Upper lobe of left lung (tissue), 6 donors: ENCODE data around the gene INSM1. TPM values are rescaled to one million over a fixed set of nuclear protein-coding genes. Genes with fewer than 3 reads are reported as not detected.

Source experiments
- ATAC-seq, 2 donors: fragments of 200-7000 bp; cut with Tn5 transposase; one replicate each; pipeline ENCODE4 v1.9.1; 2022; ENCODE audit warnings: mild to moderate bottlenecking in 2 of 2, moderate library complexity in 2 of 2; ENCODE audit not compliant: low FRiP score in 2 of 2
- DNase-seq, 2 donors: peaks; one replicate each; pipeline ENCODE4 v3.0.0-alpha.2; 2019 to 2020
- H3K27ac ChIP-seq, 4 donors: fragments of 200-600 bp; sonication (generic); one replicate each; pipeline ENCODE4 v1.5.1; 2016 to 2019
- H3K27me3 ChIP-seq, 4 donors: fragments of 200-600 bp; sonication (generic); one replicate each; pipeline ENCODE4 v1.5.1; 2017 to 2019
- H3K36me3 ChIP-seq, 4 donors: fragments of 200-600 bp; sonication (generic); one replicate each; pipeline ENCODE4 v1.5.1; 2016 to 2019
- H3K4me1 ChIP-seq, 4 donors: fragments of 200-600 bp; sonication (generic); one replicate each; pipeline ENCODE4 v1.5.1; 2018 to 2019
- H3K4me3 ChIP-seq, 4 donors: fragments of 200-600 bp; sonication (generic); one replicate each; pipeline ENCODE4 v1.5.1; 2017 to 2019; ENCODE audit warnings: mild to moderate bottlenecking in 2 of 4, moderate library complexity in 1 of 4
- H3K9me3 ChIP-seq, 4 donors: fragments of 200-600 bp; sonication (generic); one replicate each; pipeline ENCODE4 v1.5.1; 2018 to 2019
- CTCF ChIP-seq, 6 experiments: fragments of 450-650 bp in 4 of 6; fragments of 200-600 bp in 2 of 6; sonication (generic) in 2 of 6; IDR thresholded peaks; one replicate each; pipeline ENCODE4 v1.5.1; 2016 to 2019; ENCODE audit warnings: antibody characterized with exemption in 6 of 6
- EP300 ChIP-seq, 4 donors: sonication (generic); formaldehyde crosslinking; IDR thresholded peaks; one replicate each; pipeline ENCODE4 v1.5.1; 2017; ENCODE audit warnings: antibody characterized with exemption in 4 of 4, control low read depth in 2 of 4
- POLR2A ChIP-seq, 4 donors: fragments of 450-650 bp; IDR thresholded peaks; one replicate each; pipeline ENCODE4 v1.5.1; 2016 to 2017; ENCODE audit warnings: antibody characterized with exemption in 4 of 4, mild to moderate bottlenecking in 2 of 4
- POLR2AphosphoS5 ChIP-seq, 2 donors: sonication (generic); formaldehyde crosslinking; IDR thresholded peaks; one replicate each; pipeline ENCODE4 v1.5.1; 2017; ENCODE audit warnings: antibody characterized with exemption in 2 of 2
- WGBS, 2 donors: methylation state at CpG; one replicate each; pipeline ENCODE4 v1.1.5; 2017 to 2018; 5-methylcytosine and 5-hydroxymethylcytosine counted together
- total RNA-seq, 6 donors: library from RNA; depleted of rRNA in 4 of 6; stranded (reverse); fragments of >200 nt in 4 of 6; gene quantifications; one replicate each; pipeline versions ENCODE4 v1.1.0 to v1.2.1, GENCODE V29; 2016 to 2021
- donor health status: DM: no; HTN: no; CAD: no; lungs with moderate emphysema.
- donor health status: DM: no; HTN: yes; CAD: no; lungs with severe emphysema.

The INSM1 gene
- total RNA-seq, 6 donors from 2014 or later = not detected

DNA sequence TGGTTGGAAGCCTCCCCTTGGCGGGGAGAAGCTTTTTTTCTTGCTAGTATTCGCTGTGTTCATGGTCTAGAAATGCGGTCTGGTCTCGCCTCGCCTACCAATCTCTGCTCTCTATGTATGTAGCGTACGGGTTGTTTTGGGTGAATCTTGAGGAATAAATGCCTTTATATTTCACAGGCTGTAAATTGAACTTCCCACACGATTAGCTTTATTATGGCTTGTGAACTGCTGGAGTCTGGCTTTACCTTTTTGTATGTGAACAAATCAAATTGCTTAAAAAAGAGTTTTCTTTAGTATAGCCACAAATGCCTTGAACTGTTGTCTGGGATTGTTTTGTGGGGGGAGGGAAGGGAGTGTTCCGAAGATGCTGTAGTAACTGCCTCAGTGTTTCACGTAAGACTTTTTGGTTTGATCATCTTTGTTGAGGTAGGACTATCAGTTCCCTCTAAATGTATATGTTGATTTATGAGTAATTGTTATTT is 2.2 kb downstream of the INSM1 start:
- Histone ChIP-seq H3K27ac (no peak overlapping the region), H3K4me1 (peaks cover 24 to 41% (median 28%) of the 10 kb centered on the region in 4 donors), H3K4me3 (no peak overlapping the region), H3K36me3 (no peaks in the 10 kb centered on the region), H3K27me3 (peaks cover 0 to 61% (median 36%) of the 10 kb centered on the region in 4 donors), H3K9me3 (no peaks in the 10 kb centered on the region)
- 15 to 16% methylated on average over 10 of the region's 10 CpGs for WGBS, 2 donors
- DNase-seq = no peak
- TF ChIP-seq POLR2A (IDR thresholded peaks at IDR 0.05) = no peak
- TF ChIP-seq EP300 (IDR thresholded peaks at IDR 0.05) = no peak
- TF ChIP-seq POLR2AphosphoS5 (IDR thresholded peaks at IDR 0.05) = no peak
- no peak for TF ChIP-seq CTCF (IDR thresholded peaks at IDR 0.05)
- ATAC-seq = no peak

- WGBS, 2 donors = 23 to 32% methylated on average over 7 of the region's 7 CpGs
Observed at GRCh38 chr20:20371083-20371482, 3.2 kb downstream of the INSM1 start.

GRCh38 chr20:20371681-20372080 is 3.8 kb downstream of the INSM1 start:
- peaks cover 0 to 48% (median 29%) of the 10 kb centered on the region in 4 donors for H3K27me3 ChIP-seq
- no peaks in the 10 kb centered on the region for H3K9me3 ChIP-seq
- H3K36me3 ChIP-seq = no peaks in the 10 kb centered on the region
- H3K4me1 ChIP-seq = peaks cover 24 to 34% (median 27%) of the 10 kb centered on the region in 4 donors
- no peak overlapping the region for H3K27ac ChIP-seq
- DNase-seq = no peak
- WGBS, 2 donors = 24 to 31% methylated on average over 3 of the region's 3 CpGs
- no peak for TF ChIP-seq EP300 (IDR thresholded peaks at IDR 0.05)
- no peak for TF ChIP-seq CTCF (IDR thresholded peaks at IDR 0.05)
- TF ChIP-seq POLR2AphosphoS5 (IDR thresholded peaks at IDR 0.05) = no peak
- no peak for TF ChIP-seq POLR2A (IDR thresholded peaks at IDR 0.05)
- no peak for ATAC-seq
- H3K4me3 ChIP-seq = no peak overlapping the region

More at GRCh38 chr20:20371083-20371482, 3.2 kb downstream of the INSM1 start:
- Histone ChIP-seq H3K4me1 (peaks cover 24 to 36% (median 28%) of the 10 kb centered on the region in 4 donors), H3K9me3 (no peaks in the 10 kb centered on the region), H3K36me3 (no peaks in the 10 kb centered on the region), H3K27me3 (peaks cover 0 to 54% (median 31%) of the 10 kb centered on the region in 4 donors), H3K4me3 (no peak overlapping the region), H3K27ac (no peak overlapping the region)
- ATAC-seq = no peak
- no peak for TF ChIP-seq POLR2AphosphoS5 (IDR thresholded peaks at IDR 0.05)
- no peak for TF ChIP-seq CTCF (IDR thresholded peaks at IDR 0.05)
- no peak for TF ChIP-seq POLR2A (IDR thresholded peaks at IDR 0.05)
- TF ChIP-seq EP300 (IDR thresholded peaks at IDR 0.05) = no peak
- DNase-seq = no peak

- ATAC-seq (peak; percentile 27 to 35), DNase-seq (peak in 1 of 2 donors; percentile 15)
- Histone ChIP-seq H3K27me3 (peaks cover 0 to 34% (median 19%) of the 10 kb centered on the region in 4 donors), H3K9me3 (no peaks in the 10 kb centered on the region), H3K27ac (no peak overlapping the region), H3K4me1 (peaks cover 11 to 20% (median 13%) of the 10 kb centered on the region in 4 donors), H3K36me3 (no peaks in the 10 kb centered on the region), H3K4me3 (no peak overlapping the region)
- TF ChIP-seq CTCF (IDR thresholded peaks at IDR 0.05) = no peak
- no peak for TF ChIP-seq EP300 (IDR thresholded peaks at IDR 0.05)
- TF ChIP-seq POLR2A (IDR thresholded peaks at IDR 0.05) = no peak
- no peak for TF ChIP-seq POLR2AphosphoS5 (IDR thresholded peaks at IDR 0.05)
- 48 to 65% methylated on average over 3 to 17 of the region's 17 CpGs for WGBS, 2 donors
Observed at GRCh38 chr20:20373091-20373571, 5.2 kb downstream of the INSM1 start.

- 42 to 43% methylated on average over 8 of the region's 8 CpGs for WGBS, 2 donors
- Histone ChIP-seq H3K9me3 (no peaks in the 10 kb centered on the region), H3K4me1 (no peaks in the 10 kb centered on the region), H3K4me3 (no peak overlapping the region), H3K27me3 (peaks cover 0 to 10% (median 5%) of the 10 kb centered on the region in 4 donors), H3K27ac (no peak overlapping the region), H3K36me3 (no peaks in the 10 kb centered on the region)
- ATAC-seq = no peak
- TF ChIP-seq POLR2AphosphoS5 (IDR thresholded peaks at IDR 0.05) (no peak), EP300 (IDR thresholded peaks at IDR 0.05) (no peak), POLR2A (IDR thresholded peaks at IDR 0.05) (no peak)
- no peak for DNase-seq
Observed at GRCh38 chr20:20375862-20376261, 8.0 kb downstream of the INSM1 start.
